ENCODE data around the gene TAF4.
"Not testable (repeated sequence)": the region's sequence is repeated elsewhere in the genome, so short reads cannot be mapped to it uniquely, and the experiment has no call there.

GRCh38 chr20:61984431-61984830 lies 81.2 kb downstream of the TAF4 start:
- not testable (repeated sequence) for TF ChIP-seq CTCF (IDR thresholded peaks at IDR 0.05); POLR2A (IDR thresholded peaks at IDR 0.05; ENCODE audit: low read depth)
